Small intestine (tissue), 7 donors: ENCODE measurements around the gene HNRNPL. TPM values are rescaled to one million over a fixed set of nuclear protein-coding genes. Genes with fewer than 3 reads are reported as not detected.
A peak's percentile ranks its signal among the peaks of the same experiment; 100 is the strongest.
"Not testable (repeated sequence)": the region's sequence is repeated elsewhere in the genome, so short reads cannot be mapped to it uniquely, and the experiment has no call there.

Experiments
- DNase-seq, 2 donors: peaks; one replicate each; pipeline versions ENCODE4 v3.0.0 to v3.0.0-alpha.2; 2013
- FAIRE-seq: peaks from 2 replicates; lab custom pipeline; 2012; peaks lifted over from hg19 to GRCh38; lab: Jason Lieb, UNC
- H3K27ac ChIP-seq, 3 donors: one replicate each; pipeline ENCODE4 v1.5.1; 2013; ENCODE audit warnings: low read length in 2 of 3, mild to moderate bottlenecking in 2 of 3, control low read depth in 1 of 3, inconsistent platforms in 1 of 3, low read depth in 1 of 3, moderate library complexity in 1 of 3
- H3K27me3 ChIP-seq, 3 donors: one replicate each; pipeline ENCODE4 v1.6.1; 2013; ENCODE audit warnings: low read length in 3 of 3, inconsistent platforms in 1 of 3; ENCODE audit not compliant: control insufficient read depth in 3 of 3, insufficient read depth in 3 of 3
- H3K36me3 ChIP-seq, 3 donors: one replicate each; pipeline ENCODE4 v1.6.1; 2013; ENCODE audit warnings: low read length in 3 of 3, inconsistent platforms in 1 of 3, low read depth in 1 of 3, mild to moderate bottlenecking in 1 of 3, moderate library complexity in 1 of 3; ENCODE audit not compliant: control insufficient read depth in 3 of 3, insufficient read depth in 2 of 3
- H3K4me1 ChIP-seq, 3 donors: one replicate each; pipeline ENCODE4 v1.6.1; 2013; ENCODE audit warnings: low read length in 2 of 3, inconsistent platforms in 1 of 3, low read depth in 1 of 3, mild to moderate bottlenecking in 1 of 3, moderate library complexity in 1 of 3; ENCODE audit not compliant: control insufficient read depth in 3 of 3, insufficient read depth in 2 of 3
- H3K4me3 ChIP-seq, 3 donors: one replicate each; pipeline ENCODE4 v1.5.1; 2013; ENCODE audit warnings: low read length in 3 of 3, control low read depth in 1 of 3, inconsistent platforms in 1 of 3, low read depth in 1 of 3, mild to moderate bottlenecking in 1 of 3, moderate library complexity in 1 of 3
- H3K9me3 ChIP-seq, 2 donors: one replicate each; pipeline ENCODE4 v1.6.1; 2013; ENCODE audit warnings: low read depth in 1 of 2, low read length in 1 of 2; ENCODE audit not compliant: control insufficient read depth in 2 of 2, insufficient read depth in 1 of 2
- WGBS, 3 donors: extraction: QIAGEN DNeasy Blood & Tissue Kit; methylation state at CpG; one replicate each; pipeline ENCODE4 v1.1.7; 2013; 5-methylcytosine and 5-hydroxymethylcytosine counted together
- polyA plus RNA-seq, 4 donors: library from polyadenylated mRNA; stranded (reverse) in 3 of 4; unstranded in 1 of 4; fragments of 200-250 nt in 3 of 4; fragments of 120-200 nt in 1 of 4; gene quantifications; one replicate each; pipeline versions ENCODE4 v1.2.1 to v1.2.3, GENCODE V29; 2013
- donor health status: healthy with polysubstance abuse.
- donor health status: control.
- donor health status: control.
- donor health status: Bipolar disorder and iron deficiency.
- donor health status: healthy.

The HNRNPL gene
- polyA plus RNA-seq, 4 donors, result 118 to 256 (median 177) TPM

DNA sequence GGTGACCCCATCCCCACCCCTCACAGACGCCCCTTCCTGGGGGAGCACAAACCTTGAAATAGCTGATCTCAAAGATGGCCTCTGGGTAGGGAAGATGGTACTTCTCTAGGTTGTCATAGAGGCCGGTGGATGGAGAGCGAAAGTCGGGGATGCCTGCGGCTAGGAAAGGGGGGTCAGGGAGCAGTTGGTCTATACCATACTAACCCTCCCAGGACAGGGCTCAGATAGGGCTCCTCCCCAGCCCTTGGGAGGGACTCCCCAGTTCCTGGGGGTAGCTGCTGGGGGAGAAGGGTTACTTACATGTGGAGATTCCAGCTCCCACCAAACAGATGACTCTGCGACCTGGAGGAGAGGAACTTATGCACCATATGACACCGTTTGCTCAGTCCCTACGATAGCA is 40.0 kb upstream of the HNRNPL start:
- DNase-seq (no peak), FAIRE-seq (no peak)
- Histone ChIP-seq H3K27ac (no peak overlapping the region), H3K4me3 (no peak overlapping the region), H3K36me3 (peaks cover 3 to 75% (median 8%) of the 10 kb centered on the region in 3 donors), H3K9me3 (no peaks in the 10 kb centered on the region), H3K27me3 (no peaks in the 10 kb centered on the region), H3K4me1 (no peaks in the 10 kb centered on the region)
- WGBS, 3 donors, result 91 to 94% (median 93%) methylated on average over 8 of the region's 8 CpGs

DNA sequence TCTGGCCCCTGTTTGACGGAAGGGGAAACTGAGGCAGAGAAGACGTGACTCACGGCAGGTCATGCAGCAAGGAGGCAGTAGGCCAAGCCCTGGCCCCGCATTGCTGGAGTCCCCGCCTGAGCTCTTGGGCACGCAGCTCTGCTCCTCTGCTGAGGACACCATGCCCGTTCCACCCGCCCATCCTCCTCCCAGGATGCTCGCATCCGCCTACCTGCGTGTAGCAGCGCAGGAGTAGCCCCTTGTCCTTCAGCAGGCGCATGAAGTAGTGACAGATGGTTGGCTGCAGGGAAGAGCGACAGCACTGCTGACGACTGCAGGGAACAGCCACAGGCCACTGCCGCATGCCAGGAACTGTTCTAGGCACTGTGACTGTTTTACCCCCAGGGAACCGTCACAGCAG is 39.1 kb upstream of the HNRNPL start:
- Histone ChIP-seq H3K27me3 (no peaks in the 10 kb centered on the region), H3K9me3 (no peaks in the 10 kb centered on the region), H3K4me3 (no peak overlapping the region), H3K4me1 (no peaks in the 10 kb centered on the region), H3K27ac (no peak overlapping the region), H3K36me3 (peaks cover 3 to 71% (median 8%) of the 10 kb centered on the region in 3 donors)
- no peak for FAIRE-seq
- DNase-seq, result no peak
- WGBS, 3 donors, result 92 to 97% (median 93%) methylated on average over 16 to 17 of the region's 17 CpGs

DNA sequence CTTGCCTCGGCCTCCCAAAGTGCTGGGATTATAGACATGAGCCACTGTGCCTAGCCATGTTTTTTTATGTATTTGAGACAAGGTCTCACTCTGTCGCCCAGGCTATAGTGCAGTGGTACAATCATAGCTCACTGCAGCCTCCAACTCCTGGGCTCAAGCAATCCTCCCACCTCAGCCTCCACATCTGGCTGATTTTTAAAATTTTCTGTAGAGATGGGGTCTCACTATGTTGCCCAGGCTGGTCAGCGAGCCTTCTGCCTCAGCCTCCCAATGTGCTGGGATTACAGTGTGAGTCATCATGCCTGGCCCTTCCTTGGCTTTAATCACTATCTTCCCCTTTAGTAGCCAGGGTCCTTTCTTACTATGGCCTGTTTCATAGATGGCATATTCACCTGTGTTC is 34.9 kb upstream of the HNRNPL start:
- peaks cover 0 to 19% (median 0%) of the 10 kb centered on the region in 3 donors for H3K4me1 ChIP-seq

DNA sequence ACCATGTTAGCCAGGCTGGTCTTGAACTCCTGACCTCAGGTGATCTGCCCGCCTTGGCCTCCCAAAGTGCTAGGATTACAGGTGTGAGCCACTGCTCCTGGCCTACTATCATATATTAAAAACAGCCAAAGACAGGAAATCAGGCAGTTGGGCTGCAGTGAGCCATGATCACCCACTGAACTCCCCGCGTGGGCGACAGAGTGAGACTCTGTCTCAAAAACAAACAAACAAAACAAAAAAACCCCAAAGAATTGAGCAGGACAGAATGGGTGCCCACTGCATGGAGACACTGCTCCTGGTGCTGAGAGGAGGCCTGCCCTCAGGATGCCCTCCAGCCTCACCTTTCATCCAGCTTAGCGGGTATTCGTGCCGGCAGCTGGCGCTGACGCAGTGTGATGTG is 33.5 kb upstream of the HNRNPL start:
- 95 to 96% (median 96%) methylated on average over 9 of the region's 9 CpGs for WGBS, 3 donors
- no peak overlapping the region for H3K4me3 ChIP-seq
- peaks cover 0 to 60% (median 2%) of the 10 kb centered on the region in 3 donors for H3K36me3 ChIP-seq
- peaks cover 6 to 33% (median 8%) of the 10 kb centered on the region in 3 donors for H3K4me1 ChIP-seq
- H3K9me3 ChIP-seq, result no peaks in the 10 kb centered on the region
- DNase-seq (no peak), FAIRE-seq (no peak)
- H3K27me3 ChIP-seq, result no peaks in the 10 kb centered on the region
- H3K27ac ChIP-seq, result no peak overlapping the region

More for the DNA sequence above, 34.9 kb upstream of the HNRNPL start:
- 96 to 98% (median 98%) methylated on average over 3 of the region's 3 CpGs for WGBS, 3 donors
- not testable (repeated sequence) for FAIRE-seq, H3K27ac ChIP-seq, H3K4me3 ChIP-seq, DNase-seq, H3K9me3 ChIP-seq, H3K27me3 ChIP-seq
- peaks cover 5 to 67% (median 6%) of the 10 kb centered on the region in 3 donors for H3K36me3 ChIP-seq

DNA sequence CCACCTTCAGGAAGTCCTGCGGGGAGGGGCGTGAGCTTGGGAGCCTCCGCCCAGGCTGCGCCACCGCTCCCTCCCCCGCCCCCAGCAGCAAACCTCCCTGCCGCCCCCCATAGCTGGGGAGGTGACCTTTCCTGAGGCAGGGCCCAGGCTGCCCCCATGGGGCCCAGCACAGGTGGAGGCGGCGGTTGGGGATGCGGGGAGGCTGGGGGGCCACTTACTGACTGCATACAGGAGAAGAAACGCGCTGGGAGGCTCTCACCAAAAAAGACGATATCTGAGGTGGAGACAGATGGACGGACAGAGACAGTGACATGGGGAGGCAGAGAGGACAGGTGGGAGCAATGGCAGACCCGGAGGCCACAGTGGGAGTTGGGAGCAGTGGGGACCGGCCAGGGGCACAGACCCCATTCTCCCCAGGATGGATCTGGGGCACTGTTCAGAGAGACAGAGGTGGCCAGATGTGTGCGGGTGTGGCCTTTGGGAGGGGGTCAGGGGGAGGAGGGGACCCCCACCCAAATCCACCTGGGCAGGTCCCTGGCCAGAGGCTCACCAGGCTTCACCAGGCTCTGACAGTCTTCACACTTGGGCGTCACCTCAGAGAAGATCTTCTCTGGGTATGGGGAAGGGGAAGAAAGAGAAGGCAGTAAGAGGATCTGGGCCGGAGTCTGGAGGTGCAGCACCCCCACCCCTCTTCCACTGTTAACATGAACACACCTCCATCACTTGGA is 31.3 kb upstream of the HNRNPL start:
- H3K27ac ChIP-seq, result peak overlapping the region in 1 of 3 donors; percentile 91
- FAIRE-seq, result no peak
- H3K4me1 ChIP-seq, result peaks cover 6 to 52% (median 9%) of the 10 kb centered on the region in 3 donors

DNA sequence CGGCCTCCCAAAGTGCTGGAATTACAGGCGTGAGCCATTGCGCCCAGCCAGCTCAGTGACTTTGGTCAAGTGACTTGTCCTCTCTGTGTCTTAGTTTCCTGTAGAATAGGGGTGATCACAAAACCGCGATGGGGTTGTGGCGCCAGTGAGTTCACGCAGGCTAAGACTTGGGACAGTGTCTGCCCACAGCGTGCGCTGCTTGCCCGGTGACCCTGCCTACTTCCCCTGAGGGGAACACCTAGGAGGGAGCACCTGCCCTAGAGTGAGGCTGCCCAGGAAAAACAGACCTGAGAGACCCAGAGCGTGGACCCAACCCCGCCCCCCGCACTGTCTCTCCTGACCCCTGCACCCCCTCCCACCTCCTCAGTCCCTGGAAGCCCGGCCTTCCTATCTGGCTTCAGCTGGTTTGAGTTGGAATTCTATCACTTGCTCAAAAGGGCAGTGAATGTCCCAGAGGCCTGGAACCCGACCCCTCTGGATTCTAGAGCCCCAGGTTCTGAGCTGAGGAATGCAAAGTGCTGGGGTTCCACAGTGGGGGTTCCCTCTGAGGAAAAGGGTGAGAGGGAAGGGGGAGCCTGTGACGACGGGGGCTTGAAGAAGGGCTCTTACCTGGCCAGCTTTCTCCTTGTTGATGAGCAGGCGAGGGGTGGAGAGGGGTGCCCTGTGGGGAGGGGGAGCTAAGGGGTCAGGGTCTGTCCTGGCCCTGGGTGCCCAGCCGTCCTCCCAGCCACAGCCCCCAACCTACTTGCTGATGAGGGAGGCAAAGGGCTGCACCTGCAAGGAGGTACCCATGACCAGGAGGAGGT is 30.5 kb upstream of the HNRNPL start:
- peaks cover 0 to 61% (median 2%) of the 10 kb centered on the region in 3 donors for H3K36me3 ChIP-seq
- WGBS, 3 donors, result 91 to 94% (median 93%) methylated on average over 18 to 19 of the region's 19 CpGs

More for the DNA sequence above, 31.3 kb upstream of the HNRNPL start:
- H3K36me3 ChIP-seq, result peaks cover 0 to 60% (median 2%) of the 10 kb centered on the region in 3 donors
- no peak for DNase-seq
- no peak overlapping the region for H3K4me3 ChIP-seq
- no peaks in the 10 kb centered on the region for H3K9me3 ChIP-seq
- 90 to 94% (median 93%) methylated on average over 18 to 19 of the region's 19 CpGs for whole genome bisulfite sequencing, 3 donors
- no peaks in the 10 kb centered on the region for H3K27me3 ChIP-seq

DNA sequence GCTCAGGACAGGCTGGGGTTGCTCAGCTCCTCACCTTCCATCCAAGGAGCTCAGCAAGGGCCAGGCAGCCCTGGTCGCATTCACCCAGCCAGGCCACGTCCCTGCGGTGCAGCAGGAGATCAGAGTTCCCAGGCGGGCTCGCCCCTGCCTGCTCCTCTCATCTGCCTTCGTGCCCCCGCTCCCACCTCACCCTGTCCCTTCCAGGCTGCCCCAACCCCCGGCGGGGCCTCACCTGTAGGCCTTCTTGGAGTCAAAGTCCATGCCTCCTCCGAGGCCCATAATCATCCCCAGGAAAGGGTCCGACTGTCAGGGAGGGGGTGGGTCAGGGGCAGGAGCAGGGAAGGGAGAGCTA is 29.6 kb upstream of the HNRNPL start:
- no peak for FAIRE-seq
- Histone ChIP-seq H3K4me3 (peak overlapping the region in 1 of 3 donors; percentile 44), H3K4me1 (peaks cover 6 to 52% (median 9%) of the 10 kb centered on the region in 3 donors), H3K36me3 (peaks cover 0 to 64% (median 2%) of the 10 kb centered on the region in 3 donors), H3K9me3 (no peaks in the 10 kb centered on the region), H3K27ac (peak overlapping the region in 2 of 3 donors; percentile 91 to 96), H3K27me3 (no peaks in the 10 kb centered on the region)
- peak in 1 of 2 donors; percentile 84 for DNase-seq
- WGBS, 3 donors, result 20 to 66% (median 41%) methylated on average over 11 of the region's 11 CpGs

More for the DNA sequence above, 30.5 kb upstream of the HNRNPL start:
- H3K27me3 ChIP-seq, result no peaks in the 10 kb centered on the region
- no peak for DNase-seq
- H3K4me3 ChIP-seq, result no peak overlapping the region
- H3K27ac ChIP-seq, result peak overlapping the region in 1 of 3 donors; percentile 91
- no peak for FAIRE-seq
- H3K9me3 ChIP-seq, result no peaks in the 10 kb centered on the region
- peaks cover 6 to 52% (median 9%) of the 10 kb centered on the region in 3 donors for H3K4me1 ChIP-seq
